Right kidney (tissue), 1 donor: Measurements from ENCODE around the gene CCDC30.
"Not testable (repeated sequence)": the region's sequence is repeated elsewhere in the genome, so short reads cannot be mapped to it uniquely, and the experiment has no call there.

Source experiments
- DNase-seq: peaks from one replicate; pipeline ENCODE4 v3.0.0-alpha.2; 2016

Gene CCDC30

GRCh38 chr1:42529724-42530181 lies 66.7 kb downstream of the CCDC30 start:
- DNase-seq, result no peak

- no peak for DNase-seq
Measured at GRCh38 chr1:42531043-42531442, 68.0 kb downstream of the CCDC30 start.

DNA sequence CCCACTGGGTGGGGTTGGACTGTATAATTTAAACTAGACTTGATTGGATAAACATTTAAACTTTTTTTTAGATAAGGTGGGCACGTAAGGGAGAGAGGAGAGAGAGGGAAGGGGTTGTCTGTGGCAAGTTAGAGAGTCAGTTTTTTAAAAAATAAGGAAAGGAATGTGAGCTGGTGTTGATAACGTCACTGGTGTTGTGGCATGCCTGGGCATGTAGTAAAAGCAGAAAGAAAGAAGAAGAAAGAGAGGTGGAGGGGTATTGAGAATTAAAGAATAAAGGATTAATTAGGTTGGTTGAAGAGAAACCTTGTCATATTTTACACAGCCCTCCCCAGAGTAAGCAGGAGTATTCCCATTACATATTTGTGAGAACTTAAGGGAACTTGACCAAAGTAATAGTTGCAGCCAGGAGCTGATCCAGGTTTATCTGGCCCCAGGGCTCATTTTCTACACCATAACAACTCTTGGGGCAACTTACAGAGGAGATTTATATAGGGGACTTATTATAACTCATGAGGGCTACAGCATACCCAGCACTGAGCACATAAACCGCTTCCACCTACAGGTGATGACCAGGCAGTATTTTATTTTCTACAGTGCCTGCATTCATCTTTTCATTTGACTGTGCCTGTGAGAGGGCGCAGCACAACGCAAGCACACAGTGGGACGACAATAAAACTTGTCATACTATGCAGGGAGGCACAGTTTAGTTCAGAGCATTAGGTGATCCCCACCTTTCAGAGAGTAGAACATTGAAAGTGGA lies 70.2 kb downstream of the CCDC30 start:
- no peak for DNase-seq

DNA sequence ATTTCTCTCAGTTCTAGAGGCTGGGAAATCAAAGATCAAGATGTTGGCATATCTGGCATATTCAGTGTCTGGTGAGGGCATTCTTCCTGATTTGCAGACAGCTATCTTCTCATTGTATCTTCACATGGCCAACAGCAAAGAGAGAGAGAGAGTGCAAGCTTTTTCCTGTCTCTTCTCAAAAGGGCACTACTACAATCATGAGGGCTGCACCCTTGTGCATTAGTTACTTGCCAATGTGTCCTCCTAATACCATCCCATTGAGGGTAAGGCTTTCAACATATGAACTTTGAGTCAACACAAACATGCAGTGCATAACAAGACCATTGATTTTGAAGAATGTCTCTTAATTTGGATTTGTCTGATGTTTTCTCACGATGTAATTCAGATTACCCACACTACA lies 78.0 kb downstream of the CCDC30 start:
- no peak for DNase-seq

DNA sequence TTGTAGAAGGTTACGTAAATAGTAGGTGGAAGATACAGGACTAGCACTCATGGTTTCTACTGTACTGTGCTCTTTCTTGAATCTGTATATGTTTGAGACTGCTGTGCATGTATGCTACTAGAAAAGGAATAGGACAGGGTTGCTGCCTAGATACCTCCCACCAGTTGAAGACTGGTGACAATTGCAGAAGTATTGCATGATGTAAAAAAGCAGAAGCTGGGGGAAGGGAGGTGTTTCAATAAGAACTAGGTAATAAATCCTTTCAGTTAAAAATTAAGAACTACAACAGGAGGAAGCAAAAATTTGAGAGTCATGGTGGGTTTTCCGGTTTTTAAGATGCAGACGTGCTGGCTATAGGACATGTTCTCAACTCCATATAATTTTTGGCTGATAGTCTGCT lies 88.1 kb downstream of the CCDC30 start:
- no peak for DNase-seq

- DNase-seq, result no peak
Measured at GRCh38 chr1:42551590-42551989, 88.5 kb downstream of the CCDC30 start.

DNA sequence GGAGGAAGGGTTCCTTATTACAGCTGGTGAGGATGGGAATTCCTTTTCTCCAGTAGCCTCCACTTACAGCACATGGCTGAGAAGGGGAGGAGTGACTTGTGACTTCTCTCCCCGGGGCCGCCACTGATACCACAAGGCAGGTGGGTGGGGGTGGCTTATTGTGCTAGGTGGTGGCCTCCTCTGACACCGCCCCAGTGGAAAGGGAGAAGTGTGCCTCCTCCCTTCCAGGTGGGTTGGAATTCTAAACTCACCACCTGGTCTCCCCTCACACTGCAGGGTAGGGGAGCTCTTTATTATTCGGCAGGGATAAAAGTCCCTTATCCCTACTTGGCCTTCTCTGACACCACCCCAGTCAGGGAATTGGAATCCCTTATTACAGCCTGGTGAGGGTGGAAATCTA lies 89.5 kb downstream of the CCDC30 start:
- DNase-seq, result no peak

GRCh38 chr1:42557230-42557851 lies 94.3 kb downstream of the CCDC30 start:
- DNase-seq, result no peak

DNA sequence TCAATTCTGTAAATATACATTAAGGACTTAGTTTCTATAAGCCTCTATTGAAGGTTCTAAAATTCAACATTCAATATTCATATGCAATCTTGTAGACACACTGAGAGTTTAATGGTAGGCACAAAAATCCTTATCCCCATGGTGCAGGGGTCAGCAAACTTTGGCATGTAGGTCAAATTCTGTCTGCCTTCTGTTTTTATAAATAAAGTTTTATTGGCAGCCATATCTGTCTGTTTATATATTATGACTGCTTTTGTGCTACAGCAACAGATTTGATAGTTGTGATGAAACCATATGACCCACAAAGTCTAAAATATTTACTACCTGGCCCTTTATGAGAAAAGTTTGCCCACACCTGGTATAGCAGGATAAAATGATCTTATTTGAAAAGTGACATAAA lies 104.0 kb downstream of the CCDC30 start:
- no peak for DNase-seq

DNA sequence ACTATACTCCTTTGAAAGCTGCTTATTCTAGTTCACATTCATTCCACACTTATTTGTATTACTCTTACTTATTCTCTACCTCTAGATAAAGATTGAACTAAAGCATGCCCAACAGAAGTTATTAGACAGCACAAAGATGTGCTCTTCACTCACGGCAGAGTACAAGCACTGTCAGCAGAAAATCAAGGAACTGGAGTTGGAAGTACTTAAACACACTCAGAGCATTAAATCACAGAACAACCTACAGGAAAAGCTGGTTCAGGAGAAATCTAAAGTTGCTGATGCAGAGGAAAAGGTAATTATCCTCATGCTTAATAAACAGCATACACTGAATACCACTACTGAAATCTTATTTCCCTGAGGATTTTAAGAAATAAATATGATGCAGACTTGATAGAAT lies 113.8 kb downstream of the CCDC30 start:
- no peak for DNase-seq

DNA sequence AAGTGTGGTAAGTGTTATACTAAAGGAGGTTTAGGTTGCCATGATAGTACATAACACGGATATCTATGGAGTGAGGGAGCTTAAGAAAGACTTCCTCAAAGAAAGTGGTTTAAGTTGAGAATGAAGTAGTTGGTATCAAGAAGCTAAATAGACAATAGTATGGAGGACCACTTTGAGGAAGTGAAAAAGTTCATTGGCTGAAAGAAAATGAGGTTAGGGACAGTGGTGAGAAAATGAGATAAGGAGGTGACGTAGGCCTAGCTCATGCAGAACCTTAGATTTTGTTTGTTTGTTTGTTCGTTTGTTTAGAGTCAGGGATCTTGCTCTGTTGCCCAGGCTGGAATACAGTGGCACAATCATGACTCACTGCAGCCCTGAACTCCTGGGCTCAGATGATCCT lies 122.9 kb downstream of the CCDC30 start:
- no peak for DNase-seq

- no peak for DNase-seq
Measured at GRCh38 chr1:42587753-42588152, 124.7 kb downstream of the CCDC30 start.

- DNase-seq, result no peak
Measured at GRCh38 chr1:42592811-42593210, 129.7 kb downstream of the CCDC30 start.

GRCh38 chr1:42593486-42594100 lies 130.5 kb downstream of the CCDC30 start:
- DNase-seq, result no peak

- DNase-seq, result no peak
Measured at GRCh38 chr1:42601472-42601871, 138.4 kb downstream of the CCDC30 start.

GRCh38 chr1:42613803-42614131 lies 150.7 kb downstream of the CCDC30 start:
- no peak for DNase-seq

- no peak for DNase-seq
Measured at GRCh38 chr1:42618866-42619265, 155.8 kb downstream of the CCDC30 start.

DNA sequence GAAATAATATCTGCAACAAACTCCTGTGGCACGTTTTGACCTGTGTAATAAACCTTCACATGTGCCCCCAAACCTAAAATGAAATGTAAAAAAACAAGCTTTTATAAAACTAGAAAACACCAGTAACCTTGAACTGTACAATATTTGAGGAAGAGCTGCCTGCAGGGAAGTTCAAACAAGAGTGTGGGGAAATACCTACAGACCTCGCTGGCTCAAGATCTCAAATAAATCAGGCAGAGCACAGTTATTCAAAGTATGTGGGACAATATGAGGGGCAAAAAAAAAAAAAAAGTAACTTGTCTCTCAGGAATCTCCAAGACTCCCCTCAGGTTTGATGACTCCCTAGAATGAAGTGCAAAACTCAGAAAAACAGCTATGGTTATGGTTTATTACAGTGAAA lies 157.2 kb downstream of the CCDC30 start:
- DNase-seq, result no peak

DNA sequence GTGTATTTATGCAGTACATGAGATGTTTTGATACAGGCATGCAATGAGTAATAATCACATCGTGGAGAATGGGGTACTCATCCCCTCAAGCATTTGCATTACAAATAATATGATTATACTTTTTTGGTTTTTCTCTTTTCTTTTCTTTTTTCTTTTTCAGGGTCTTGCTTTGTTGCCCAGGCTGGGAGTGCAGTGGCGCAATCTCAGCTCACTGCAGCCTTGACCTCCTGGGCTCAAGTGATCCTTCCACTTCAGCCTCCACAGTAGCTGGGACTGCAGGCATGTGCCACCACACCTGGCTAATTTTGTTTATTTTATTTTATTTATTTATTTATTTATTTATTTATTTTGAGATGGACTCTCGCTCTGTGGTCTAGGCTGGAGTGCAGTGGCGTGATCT lies 158.1 kb downstream of the CCDC30 start:
- not testable (repeated sequence) for DNase-seq

DNA sequence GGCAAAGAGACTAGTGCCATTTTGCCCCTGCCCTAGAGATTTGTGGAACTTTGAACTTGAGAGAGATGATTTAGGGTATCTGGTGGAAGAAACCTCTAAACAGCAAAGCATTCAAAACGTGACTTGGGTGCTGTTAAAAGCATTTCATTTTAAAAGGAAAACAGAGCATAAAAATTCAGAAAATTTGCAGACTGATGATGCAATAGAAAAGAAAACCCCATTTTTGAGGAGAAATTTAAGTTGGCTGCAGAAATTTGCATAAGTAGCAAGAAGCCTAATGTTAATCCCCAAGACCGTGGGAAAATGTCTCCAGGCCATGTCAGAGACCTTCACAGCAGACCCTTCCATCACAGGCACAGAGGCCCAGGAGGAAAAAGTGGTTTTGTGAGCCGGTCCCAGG lies 164.1 kb downstream of the CCDC30 start:
- DNase-seq, result not testable (repeated sequence)

GRCh38 chr1:42639116-42639515 lies 176.0 kb downstream of the CCDC30 start:
- DNase-seq, result no peak

- no peak for DNase-seq
Measured at GRCh38 chr1:42646056-42646455, 183.0 kb downstream of the CCDC30 start.

DNA sequence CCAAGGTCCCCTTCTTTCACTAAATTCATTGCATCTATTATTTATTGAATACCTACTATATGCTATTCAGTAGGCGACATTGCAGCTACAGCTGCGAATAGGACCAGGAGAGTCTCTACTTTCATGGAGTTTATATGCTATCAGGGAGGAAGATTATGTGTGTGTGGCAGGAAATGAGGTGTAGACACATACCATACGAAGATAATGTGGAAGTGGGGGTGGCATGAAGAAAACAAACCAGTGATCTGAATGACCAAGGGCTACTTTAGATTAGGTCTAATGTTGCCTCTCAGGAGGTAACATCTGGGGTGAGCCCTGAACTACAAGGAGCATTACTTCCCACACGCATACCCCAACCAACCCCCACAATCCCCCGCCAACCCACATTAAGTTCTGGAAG lies 194.1 kb downstream of the CCDC30 start:
- DNase-seq, result no peak
